WI38 (cell line): ENCODE measurements around the gene IL1RAPL1.

Experiments used
- H3K4me3 ChIP-seq: 2 replicates; pipeline ENCODE4 v1.5.1; 2011; ENCODE audit warnings: low read depth, mild to moderate bottlenecking, control low read depth, low read length
- CTCF ChIP-seq: IDR thresholded peaks from 2 replicates; pipeline ENCODE4 v1.5.1; 2012; ENCODE audit warnings: low read depth, mild to moderate bottlenecking, control low read depth, low read length

The IL1RAPL1 gene

GRCh38 chrX:28969126-28969525 lies 381.9 kb downstream of the IL1RAPL1 start:
- no peak for TF ChIP-seq CTCF
- no peak overlapping the region for H3K4me3 ChIP-seq

- no peak overlapping the region for H3K4me3 ChIP-seq
- TF ChIP-seq CTCF = no peak
Observed at GRCh38 chrX:28979877-28980276, 392.6 kb downstream of the IL1RAPL1 start.

- no peak for TF ChIP-seq CTCF
- H3K4me3 ChIP-seq = no peak overlapping the region
Observed at GRCh38 chrX:28981952-28982351, 394.7 kb downstream of the IL1RAPL1 start.

GRCh38 chrX:28988246-28988645 lies 401.0 kb downstream of the IL1RAPL1 start:
- H3K4me3 ChIP-seq = no peak overlapping the region
- TF ChIP-seq CTCF = no peak

GRCh38 chrX:28997706-28998463 lies 410.6 kb downstream of the IL1RAPL1 start:
- H3K4me3 ChIP-seq = no peak overlapping the region
- TF ChIP-seq CTCF = no peak

- no peak overlapping the region for H3K4me3 ChIP-seq
- TF ChIP-seq CTCF = no peak
Observed at GRCh38 chrX:28998609-28999135, 411.4 kb downstream of the IL1RAPL1 start.

- no peak for TF ChIP-seq CTCF
- no peak overlapping the region for H3K4me3 ChIP-seq
Observed at GRCh38 chrX:29012867-29013266, 425.6 kb downstream of the IL1RAPL1 start.
